Inferior parietal cortex (tissue), 1 donor: ENCODE measurements around the gene C22orf39.
"Not testable (repeated sequence)": the region's sequence is repeated elsewhere in the genome, so short reads cannot be mapped to it uniquely, and the experiment has no call there.

Experiments
- DNase-seq: peaks from one replicate; pipeline ENCODE4 v3.0.0-alpha.2; 2016; ENCODE audit errors: extremely low spot score

The C22orf39 gene

GRCh38 chr22:19453718-19454117 is 6.2 kb upstream of the C22orf39 start:
- no peak for DNase-seq

- no peak for DNase-seq
Observed at GRCh38 chr22:19451570-19451969, 4.1 kb upstream of the C22orf39 start.

- DNase-seq, result no peak
Observed at GRCh38 chr22:19450363-19451175, 3.1 kb upstream of the C22orf39 start.

- no peak for DNase-seq
Observed at GRCh38 chr22:19449422-19449767, 1.9 kb upstream of the C22orf39 start.

GRCh38 chr22:19448739-19449421 is 1.4 kb upstream of the C22orf39 start:
- no peak for DNase-seq

- peak; percentile 37 for DNase-seq
Observed at GRCh38 chr22:19448076-19448607, 631 bp upstream of the C22orf39 start.

GRCh38 chr22:19446603-19447329 is 745 bp downstream of the C22orf39 start:
- no peak for DNase-seq

- DNase-seq, result not testable (repeated sequence)
Observed at GRCh38 chr22:19445279-19445982, 2.1 kb downstream of the C22orf39 start.

GRCh38 chr22:19443544-19444211 is 3.8 kb downstream of the C22orf39 start:
- DNase-seq, result no peak

- DNase-seq, result no peak
Observed at GRCh38 chr22:19442166-19442565, 5.3 kb downstream of the C22orf39 start.

GRCh38 chr22:19440411-19441195 is 6.9 kb downstream of the C22orf39 start:
- no peak for DNase-seq

GRCh38 chr22:19438298-19438697 is 9.2 kb downstream of the C22orf39 start:
- no peak for DNase-seq

- DNase-seq, result not testable (repeated sequence)
Observed at GRCh38 chr22:19436444-19437161, 10.9 kb downstream of the C22orf39 start.

GRCh38 chr22:19434829-19435580 is 12.5 kb downstream of the C22orf39 start:
- DNase-seq, result no peak

- no peak for DNase-seq
Observed at GRCh38 chr22:19434401-19434800, 13.1 kb downstream of the C22orf39 start.

GRCh38 chr22:19432133-19432851 is 15.2 kb downstream of the C22orf39 start, which contains the start of gene MRPL40:
Gene MRPL40 (plus strand): TSS chr22:19432545. CDS start chr22:19432555, 10 bp downstream.
- DNase-seq, result peak; percentile 97

- DNase-seq, result peak; percentile 80
Observed at GRCh38 chr22:19431649-19432132, 15.8 kb downstream of the C22orf39 start, which contains the start of gene HIRA. Gene HIRA (minus strand): TSS chr22:19431733. CDS start chr22:19431476, 257 bp downstream.
